Lower leg skin (tissue), 3 donors: ENCODE measurements around the gene PLEKHG4B.

ENCODE experiments used
- POLR2A ChIP-seq, 2 donors: fragments of 450-650 bp; IDR thresholded peaks; one replicate each; pipeline ENCODE4 v1.6.1; 2016 to 2017; ENCODE audit warnings: antibody characterized with exemption in 2 of 2, mild to moderate bottlenecking in 1 of 2, moderate library complexity in 1 of 2
- TF ChIP-seq, protein P1 (sequence below), 3 donors: fragments of 450-650 bp; IDR thresholded peaks; one replicate each; pipeline ENCODE4 v1.5.1; 2016; ENCODE audit warnings: antibody characterized with exemption in 3 of 3, mild to moderate bottlenecking in 3 of 3, moderate library complexity in 2 of 3

DNA sequence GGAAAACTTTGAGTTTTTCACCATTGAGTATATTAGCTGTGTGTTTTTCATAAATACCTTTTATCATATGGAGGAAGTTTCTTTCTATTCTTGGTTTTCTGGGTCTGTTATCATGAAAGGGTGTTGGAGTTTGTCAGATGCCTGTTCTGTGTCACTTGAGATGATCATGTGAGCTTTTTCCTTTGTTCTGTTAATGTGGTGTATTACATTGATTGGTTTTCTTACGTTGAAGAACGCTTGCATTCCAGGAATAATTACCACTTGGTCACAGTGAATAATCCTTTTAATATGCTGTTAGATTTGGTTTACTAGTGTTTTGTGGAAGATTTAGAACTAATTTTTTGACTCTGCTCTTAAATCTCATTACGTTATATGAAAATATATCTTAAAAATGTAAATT, 7.8 kb downstream of the PLEKHG4B start:
- TF ChIP-seq POLR2A (IDR thresholded peaks at IDR 0.05): no peak
- TF ChIP-seq, protein P1, sequence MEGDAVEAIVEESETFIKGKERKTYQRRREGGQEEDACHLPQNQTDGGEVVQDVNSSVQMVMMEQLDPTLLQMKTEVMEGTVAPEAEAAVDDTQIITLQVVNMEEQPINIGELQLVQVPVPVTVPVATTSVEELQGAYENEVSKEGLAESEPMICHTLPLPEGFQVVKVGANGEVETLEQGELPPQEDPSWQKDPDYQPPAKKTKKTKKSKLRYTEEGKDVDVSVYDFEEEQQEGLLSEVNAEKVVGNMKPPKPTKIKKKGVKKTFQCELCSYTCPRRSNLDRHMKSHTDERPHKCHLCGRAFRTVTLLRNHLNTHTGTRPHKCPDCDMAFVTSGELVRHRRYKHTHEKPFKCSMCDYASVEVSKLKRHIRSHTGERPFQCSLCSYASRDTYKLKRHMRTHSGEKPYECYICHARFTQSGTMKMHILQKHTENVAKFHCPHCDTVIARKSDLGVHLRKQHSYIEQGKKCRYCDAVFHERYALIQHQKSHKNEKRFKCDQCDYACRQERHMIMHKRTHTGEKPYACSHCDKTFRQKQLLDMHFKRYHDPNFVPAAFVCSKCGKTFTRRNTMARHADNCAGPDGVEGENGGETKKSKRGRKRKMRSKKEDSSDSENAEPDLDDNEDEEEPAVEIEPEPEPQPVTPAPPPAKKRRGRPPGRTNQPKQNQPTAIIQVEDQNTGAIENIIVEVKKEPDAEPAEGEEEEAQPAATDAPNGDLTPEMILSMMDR (IDR thresholded peaks at IDR 0.05): no peak
